HG02885 (cell line): ENCODE data around the gene VSIG8.

ENCODE experiments used
- ATAC-seq: cut with Tn5 transposase; IDR thresholded peaks from one replicate; pipeline ENCODE4 v1.9.1; 2021; ENCODE audit warnings: mild to moderate bottlenecking; ENCODE audit not compliant: unreplicated experiment, poor library complexity

The VSIG8 gene

GRCh38 chr1:159832309-159832708 lies 30.1 kb downstream of the VSIG8 start:
- ATAC-seq, result no peak

GRCh38 chr1:159831412-159832141 lies 30.9 kb downstream of the VSIG8 start:
- no peak for ATAC-seq

- ATAC-seq, result no peak
These were observed 31.7 kb downstream of the VSIG8 start for GRCh38 chr1:159830722-159831121.

- ATAC-seq, result no peak
These were observed 32.5 kb downstream of the VSIG8 start for GRCh38 chr1:159829822-159830465.

- ATAC-seq, result peak; percentile 75
These were observed 33.2 kb downstream of the VSIG8 start for GRCh38 chr1:159829273-159829634.

GRCh38 chr1:159828581-159829272 lies 33.7 kb downstream of the VSIG8 start:
- ATAC-seq, result no peak

- ATAC-seq, result no peak
These were observed 34.3 kb downstream of the VSIG8 start for GRCh38 chr1:159828176-159828575.

GRCh38 chr1:159827549-159827948 lies 34.9 kb downstream of the VSIG8 start:
- no peak for ATAC-seq

- ATAC-seq, result no peak
These were observed 35.4 kb downstream of the VSIG8 start for GRCh38 chr1:159827102-159827490.

- peak; percentile 42 for ATAC-seq
These were observed 35.9 kb downstream of the VSIG8 start, which contains the start of gene SLAMF8 for GRCh38 chr1:159826441-159827101. TSS of gene SLAMF8 (plus strand) at chr1:159826873. CDS start at chr1:159826899, 26 bp downstream.

- ATAC-seq, result no peak
These were observed 36.9 kb downstream of the VSIG8 start for GRCh38 chr1:159825564-159825963.

GRCh38 chr1:159823406-159823805 lies 39.1 kb downstream of the VSIG8 start:
- ATAC-seq, result no peak

GRCh38 chr1:159821171-159821867 lies 41.1 kb downstream of the VSIG8 start:
- peak; percentile 62 for ATAC-seq

- no peak for ATAC-seq
These were observed 45.0 kb downstream of the VSIG8 start for GRCh38 chr1:159817276-159818041.

GRCh38 chr1:159815926-159816325 lies 46.5 kb downstream of the VSIG8 start:
- no peak for ATAC-seq

- ATAC-seq, result no peak
These were observed 57.5 kb downstream of the VSIG8 start for GRCh38 chr1:159804924-159805323.
